ENCODE results near the gene LECT2. TPM values are rescaled to one million over a fixed set of nuclear protein-coding genes. Genes with fewer than 3 reads are reported as not detected.

Gene LECT2
- total RNA-seq, 1 donor from 2014 or later, result not detected

GRCh38 chr5:135901633-135902032, 53.1 kb downstream of the LECT2 start:
- Histone ChIP-seq H3K27me3 (ENCODE audit: control insufficient read depth, insufficient read depth, low read length) (no peaks in the 10 kb centered on the region), H3K36me3 (ENCODE audit: control insufficient read depth, insufficient read depth, low read length) (no peaks in the 10 kb centered on the region), H3K4me3 (ENCODE audit: low read depth, low read length) (no peak overlapping the region)
- no peak for TF ChIP-seq CTCF (IDR thresholded peaks at IDR 0.05; ENCODE audit: insufficient read depth, low read length, poor library complexity, severe bottlenecking)
- no peak for DNase-seq (ENCODE audit: low read depth)

GRCh38 chr5:135900276-135900675, 54.5 kb downstream of the LECT2 start:
- Histone ChIP-seq H3K36me3 (ENCODE audit: control insufficient read depth, insufficient read depth, low read length) (no peaks in the 10 kb centered on the region), H3K4me3 (ENCODE audit: low read depth, low read length) (no peak overlapping the region), H3K27me3 (ENCODE audit: control insufficient read depth, insufficient read depth, low read length) (peaks cover 3% of the 10 kb centered on the region)
- TF ChIP-seq CTCF (IDR thresholded peaks at IDR 0.05; ENCODE audit: insufficient read depth, low read length, poor library complexity, severe bottlenecking), result no peak
- no peak for DNase-seq (ENCODE audit: low read depth)

DNA sequence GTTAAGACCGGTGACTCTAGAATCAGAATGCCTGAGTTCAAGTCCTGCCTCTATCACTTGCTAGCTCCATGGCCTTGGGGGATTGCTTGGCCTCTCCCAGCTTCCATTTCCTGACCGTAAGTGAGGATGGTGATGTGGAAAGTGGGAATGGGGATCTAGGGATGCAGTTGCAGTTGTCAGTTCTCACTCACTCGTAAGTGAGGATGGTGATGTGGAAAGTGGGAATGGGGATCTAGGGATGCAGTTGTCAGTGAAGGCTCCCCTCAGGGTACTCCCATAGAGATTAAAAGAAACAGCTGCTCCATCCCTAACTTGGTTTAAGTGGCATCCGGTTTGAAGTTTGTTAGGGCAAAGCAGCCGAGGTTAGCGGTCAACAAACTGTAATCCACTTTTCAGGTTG, 56.1 kb downstream of the LECT2 start:
- Histone ChIP-seq H3K36me3 (ENCODE audit: control insufficient read depth, insufficient read depth, low read length) (no peaks in the 10 kb centered on the region), H3K4me3 (ENCODE audit: low read depth, low read length) (no peak overlapping the region), H3K27me3 (ENCODE audit: control insufficient read depth, insufficient read depth, low read length) (peaks cover 6% of the 10 kb centered on the region)
- no peak for TF ChIP-seq CTCF (IDR thresholded peaks at IDR 0.05; ENCODE audit: insufficient read depth, low read length, poor library complexity, severe bottlenecking)
- no peak for DNase-seq (ENCODE audit: low read depth)

Other genes with a start within 250 kb of the LECT2 start
- gene SLC25A48, start 120.3 kb downstream of the LECT2 start, total RNA-seq, result not detected in 2 replicates
- gene IL9, start 59.1 kb downstream of the LECT2 start, total RNA-seq, result not detected in 2 replicates
- 443 and 453 TPM in 2 replicates for gene TGFBI, start 74.0 kb upstream of the LECT2 start, total RNA-seq
- 37.4 and 40.1 TPM in 2 replicates for gene SMAD5, start 177.9 kb upstream of the LECT2 start, total RNA-seq
- gene SMIM32, start 238.2 kb upstream of the LECT2 start, total RNA-seq, result 0.08 TPM in 1 of 2 replicates, not detected in the other